NCI-H345 treated with DMSO at 0.1 percent for 48 hours (cell line): Measurements from ENCODE around the gene MEF2B.
A peak's percentile ranks its signal among the peaks of the same experiment; 100 is the strongest.

Source experiments
- DNase-seq: peaks from one replicate; lab custom pipeline; 2025; ENCODE audit not compliant: unreplicated experiment; lab: John Stamatoyannopoulos, UW

Gene MEF2B

GRCh38 chr19:19170053-19170872 lies at the start of gene MEF2B:
Gene MEF2B, minus strand, starts transcription at chr19:19170263. Its CDS starts 19,528 bp downstream, at chr19:19150735.
- peak; percentile 17 for DNase-seq

GRCh38 chr19:19218911-19219310 lies 48.8 kb upstream of the MEF2B start:
- no peak for DNase-seq

GRCh38 chr19:19217099-19217498 lies 47.0 kb upstream of the MEF2B start:
- peak; percentile 3 for DNase-seq

GRCh38 chr19:19215792-19216191 lies 45.7 kb upstream of the MEF2B start:
- no peak for DNase-seq

- DNase-seq = no peak
Observed at GRCh38 chr19:19214892-19215291, 44.8 kb upstream of the MEF2B start.

GRCh38 chr19:19214159-19214490 lies 44.1 kb upstream of the MEF2B start:
- no peak for DNase-seq

- DNase-seq = no peak
Observed at GRCh38 chr19:19213426-19214158, 43.5 kb upstream of the MEF2B start.

- DNase-seq = no peak
Observed at GRCh38 chr19:19212916-19213315, 42.9 kb upstream of the MEF2B start.

- no peak for DNase-seq
Observed at GRCh38 chr19:19211499-19212420, 41.7 kb upstream of the MEF2B start, which contains the start of gene NCAN. Gene NCAN, plus strand, starts transcription at chr19:19211958. Its CDS starts 4,996 bp downstream, at chr19:19216954.

- DNase-seq = peak; percentile 3
Observed at GRCh38 chr19:19209372-19209771, 39.3 kb upstream of the MEF2B start.

GRCh38 chr19:19207637-19208572 lies 37.8 kb upstream of the MEF2B start:
- DNase-seq = no peak

- DNase-seq = no peak
Observed at GRCh38 chr19:19206938-19207337, 36.9 kb upstream of the MEF2B start.

- no peak for DNase-seq
Observed at GRCh38 chr19:19205416-19206410, 35.6 kb upstream of the MEF2B start.

- no peak for DNase-seq
Observed at GRCh38 chr19:19204181-19204580, 34.1 kb upstream of the MEF2B start.

GRCh38 chr19:19203012-19203856 lies 33.2 kb upstream of the MEF2B start, which contains the start of gene NR2C2AP:
Gene NR2C2AP, minus strand, starts transcription at chr19:19203414. Its CDS starts 354 bp downstream, at chr19:19203060.
- DNase-seq = peak; percentile 74

- DNase-seq = no peak
Observed at GRCh38 chr19:19202707-19203011, 32.6 kb upstream of the MEF2B start.

GRCh38 chr19:19201697-19202630 lies 31.9 kb upstream of the MEF2B start:
- no peak for DNase-seq
